HG03097 (cell line): ENCODE data around the gene MYL6.
"Not testable (repeated sequence)": the region's sequence is repeated elsewhere in the genome, so short reads cannot be mapped to it uniquely, and the experiment has no call there.

Experiments
- ATAC-seq: cut with Tn5 transposase; IDR thresholded peaks from one replicate; pipeline ENCODE4 v1.9.1; 2021; ENCODE audit not compliant: unreplicated experiment, low FRiP score

The MYL6 gene

GRCh38 chr12:56189099-56189917, 31.1 kb downstream of the MYL6 start, which contains the start of gene SMARCC2:
SMARCC2 (minus strand) TSS chr12:56189483; CDS start chr12:56189461, 22 bp downstream.
- ATAC-seq = peak; percentile 56

DNA sequence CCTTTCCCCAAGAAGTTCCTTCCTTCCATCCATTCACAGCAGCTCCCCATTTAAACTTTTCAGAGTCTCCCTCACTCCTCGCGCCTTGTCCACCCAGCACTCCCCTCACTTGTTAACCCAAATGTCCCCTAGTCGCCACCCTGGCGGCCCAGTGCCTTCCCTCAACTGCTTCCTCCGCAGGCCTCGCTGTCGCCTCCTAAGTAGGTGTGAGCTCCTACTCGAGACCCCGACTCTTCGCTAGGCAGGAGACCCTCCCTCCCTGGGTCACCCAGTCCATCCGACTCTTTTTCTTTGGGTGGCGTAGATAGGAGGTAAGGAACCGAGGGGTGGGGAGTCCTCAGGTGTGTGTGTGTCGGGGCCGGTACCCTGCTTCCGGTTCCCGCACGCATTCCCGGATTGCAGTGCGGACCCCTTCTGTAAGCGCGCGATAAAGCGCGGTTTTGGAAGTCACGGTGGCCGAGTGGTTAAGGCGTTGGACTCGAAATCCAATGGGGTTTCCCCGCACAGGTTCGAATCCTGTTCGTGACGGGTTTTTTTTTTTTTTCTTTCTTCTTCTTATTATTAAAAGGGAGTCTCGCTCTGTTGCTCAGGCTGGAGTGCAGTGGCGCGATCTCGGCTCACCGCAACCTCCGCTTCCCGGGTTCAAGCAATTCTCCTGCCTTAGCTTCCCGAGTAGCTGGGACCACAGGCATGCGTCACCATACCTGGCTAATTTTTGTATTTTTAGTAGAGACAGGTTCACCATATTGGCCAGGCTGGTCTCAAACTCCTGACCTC, 31.9 kb downstream of the MYL6 start:
- peak; percentile 42 for ATAC-seq

GRCh38 chr12:56190695-56191155, 32.6 kb downstream of the MYL6 start:
- no peak for ATAC-seq

DNA sequence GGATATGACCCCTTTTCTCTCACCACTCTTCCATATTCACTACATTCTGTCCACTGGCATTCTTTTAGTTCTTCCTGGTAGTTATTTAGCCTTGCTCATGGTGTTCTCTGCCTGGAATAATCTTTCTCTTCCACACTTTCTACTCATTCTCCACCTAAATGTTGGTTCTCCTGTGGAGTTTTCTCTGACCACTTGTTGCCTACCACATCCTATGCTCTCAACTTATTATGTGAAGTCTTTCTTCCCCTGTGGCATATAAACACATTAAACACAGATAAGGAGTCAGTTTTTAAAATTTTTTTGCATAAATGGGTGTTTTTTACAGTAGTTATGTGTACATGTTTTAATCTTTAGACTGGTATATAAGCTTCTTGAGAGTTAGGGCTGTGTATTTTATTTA, 34.4 kb downstream of the MYL6 start:
- no peak for ATAC-seq

- no peak for ATAC-seq
Observed at GRCh38 chr12:56193025-56193578, 34.9 kb downstream of the MYL6 start.

- ATAC-seq = not testable (repeated sequence)
Observed at GRCh38 chr12:56196818-56197550, 38.8 kb downstream of the MYL6 start.

GRCh38 chr12:56197921-56198635, 39.9 kb downstream of the MYL6 start:
- no peak for ATAC-seq

- no peak for ATAC-seq
Observed at GRCh38 chr12:56198836-56199235, 40.7 kb downstream of the MYL6 start.

DNA sequence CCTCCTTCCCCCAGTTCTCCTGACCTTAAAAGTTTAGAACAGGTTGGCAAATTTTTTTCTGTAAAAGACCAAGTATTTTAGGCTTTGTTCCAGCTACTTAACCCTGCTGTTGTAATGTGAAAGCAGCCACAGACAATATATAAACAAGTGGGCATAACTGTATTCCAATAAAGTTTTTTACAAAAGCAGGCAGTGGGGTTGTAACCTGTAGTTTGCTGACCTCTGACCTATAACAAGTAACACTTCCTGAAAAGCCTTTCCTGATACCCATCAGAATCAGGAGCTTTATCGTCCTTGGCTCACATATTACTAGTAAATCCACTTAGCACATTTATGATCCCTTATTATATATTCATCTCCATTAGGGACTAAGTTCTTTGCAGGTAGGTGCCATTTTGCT, 44.2 kb downstream of the MYL6 start:
- ATAC-seq = no peak

GRCh38 chr12:56202838-56203237, 44.7 kb downstream of the MYL6 start:
- no peak for ATAC-seq

DNA sequence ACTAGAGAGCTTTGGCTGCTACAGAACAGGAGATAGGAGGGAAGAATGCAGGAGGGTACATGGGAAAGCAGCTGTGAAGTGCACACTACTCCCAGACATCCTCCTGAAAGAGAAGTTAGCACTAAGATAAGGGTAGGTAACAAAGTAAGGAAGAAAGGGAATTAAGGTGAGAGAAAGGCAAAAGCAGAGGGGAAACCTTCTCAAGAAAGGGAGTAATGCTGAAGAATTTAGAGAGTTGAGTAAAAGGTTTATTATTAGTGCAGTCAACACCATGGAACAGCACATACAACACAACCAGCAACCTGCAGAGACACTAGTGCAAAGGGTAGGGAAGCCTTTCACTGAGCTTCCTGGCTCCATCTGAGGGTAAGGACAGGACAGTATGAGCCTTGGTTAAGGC, 46.1 kb downstream of the MYL6 start:
- ATAC-seq = no peak

- ATAC-seq = no peak
Observed at GRCh38 chr12:56205445-56205844, 47.3 kb downstream of the MYL6 start.

- ATAC-seq = no peak
Observed at GRCh38 chr12:56206452-56207166, 48.5 kb downstream of the MYL6 start.

DNA sequence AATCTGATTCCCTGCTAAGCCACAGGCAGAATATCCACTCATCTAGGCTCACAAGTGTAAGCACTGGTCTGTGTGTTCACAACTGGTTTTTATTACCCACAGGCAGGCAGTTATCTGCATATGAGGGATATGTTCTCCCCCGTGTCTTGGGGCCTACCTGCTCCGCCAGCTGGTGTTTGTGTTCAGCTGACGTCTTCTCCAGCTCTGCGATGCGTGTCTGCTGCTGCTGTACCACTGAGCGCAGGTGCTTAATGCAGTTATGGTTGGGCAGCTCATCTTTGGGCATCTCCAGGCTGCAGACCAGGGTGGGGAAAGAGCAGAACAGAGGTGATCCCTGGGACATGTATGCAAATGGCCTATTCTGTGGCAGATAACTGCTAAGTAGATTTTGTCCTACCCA, 49.8 kb downstream of the MYL6 start:
- no peak for ATAC-seq
